A673 (cell line): Measurements from ENCODE around the gene SCN3A. TPM values are rescaled to one million over a fixed set of nuclear protein-coding genes. Genes with fewer than 3 reads are reported as not detected.

Experiments
- BruUV-seq: library from RNA; stranded (reverse); fragments of 400-500 nt; replicated peaks from 2 replicates; lab custom pipeline; 2021; lab: Mats Ljungman, UMichigan
- CTCF ChIA-PET: fragments of 300-600 bp; sonication (Branson Sonifier 250); formaldehyde crosslinking; loops from one replicate; lab custom pipeline; 2022; ENCODE audit warnings: antibody characterized with exemption; lab: Charles Lee
- POLR2A ChIA-PET: fragments of 300-600 bp; sonication (Branson Sonifier 250); formaldehyde crosslinking; loops from one replicate; lab custom pipeline; 2022; ENCODE audit warnings: antibody characterized with exemption; ENCODE audit not compliant: low non-redundant PET; lab: Charles Lee
- DNase-seq: peaks from one replicate; pipeline ENCODE4 v3.0.0-alpha.2; 2015; ENCODE audit warnings: low spot score
- H3K27ac ChIP-seq: fragments of 200-600 bp; sonication (generic); 2 replicates; pipeline ENCODE4 v1.5.1; 2016; ENCODE audit warnings: mixed run types, low read depth, mild to moderate bottlenecking, mixed read lengths, antibody characterized with exemption, low read length; ENCODE audit not compliant: poor library complexity, severe bottlenecking
- H3K27me3 ChIP-seq: fragments of 200-600 bp; sonication (generic); replicated peaks from 2 replicates; pipeline ENCODE4 v1.6.1; 2017; ENCODE audit warnings: mixed run types, low read depth, mild to moderate bottlenecking, mixed read lengths, antibody characterized with exemption, low read length; ENCODE audit not compliant: insufficient read depth, poor library complexity
- H3K36me3 ChIP-seq: fragments of 200-600 bp; sonication (generic); 2 replicates; pipeline ENCODE4 v1.6.1; 2016; ENCODE audit warnings: mixed run types, mild to moderate bottlenecking, mixed read lengths, antibody characterized with exemption, low read length; ENCODE audit not compliant: insufficient read depth, poor library complexity, severe bottlenecking
- H3K4me1 ChIP-seq: fragments of 200-600 bp; sonication (generic); 2 replicates; pipeline ENCODE4 v1.6.1; 2017; ENCODE audit warnings: mixed run types, mild to moderate bottlenecking, mixed read lengths, antibody characterized with exemption, low read length; ENCODE audit not compliant: insufficient read depth, poor library complexity, severe bottlenecking
- H3K4me3 ChIP-seq: fragments of 200-600 bp; sonication (generic); 2 replicates; pipeline ENCODE4 v1.5.1; 2016; ENCODE audit warnings: low read depth, mixed run types, mild to moderate bottlenecking, mixed read lengths, low read length; ENCODE audit not compliant: poor library complexity, severe bottlenecking
- H3K9me3 ChIP-seq: fragments of 200-600 bp; sonication (generic); 2 replicates; pipeline ENCODE4 v1.6.1; 2016; ENCODE audit warnings: mixed run types, low read depth, mild to moderate bottlenecking, mixed read lengths, antibody characterized with exemption, low read length; ENCODE audit not compliant: poor library complexity, severe bottlenecking
- CTCF ChIP-seq: fragments of 300-800, 200-600 bp; sonication (generic); conservative IDR thresholded peaks from 2 replicates; pipeline ENCODE4 v1.5.1; 2017; ENCODE audit warnings: low read depth, mild to moderate bottlenecking, antibody characterized with exemption, low read length, moderate library complexity, mixed read lengths
- EZH2 ChIP-seq: fragments of 200-600 bp; sonication (generic); IDR thresholded peaks from 2 replicates; pipeline ENCODE4 v1.6.1; 2017; ENCODE audit warnings: borderline replicate concordance, low read depth, mild to moderate bottlenecking, mixed read lengths, antibody characterized with exemption, low read length; ENCODE audit not compliant: poor library complexity, severe bottlenecking
- intact Hi-C: fragments of 100-400 bp; cut with micrococcal nuclease; formaldehyde crosslinking; loops from one replicate; pipeline ENCODE4 v1.10.0; 2022; ENCODE audit not compliant: unreplicated experiment
- total RNA-seq: library from RNA; stranded (reverse); gene quantifications from 2 replicates; pipeline ENCODE4 v1.2.3, GENCODE V29; 2021

The SCN3A gene
- total RNA-seq, 1 experiment from 2014 or later = 0.04 TPM

GRCh38 chr2:165237056-165237455 is 33.2 kb upstream of the SCN3A start:
- Histone ChIP-seq H3K9me3 (no peaks in the 10 kb centered on the region), H3K4me3 (no peak overlapping the region), H3K27me3 (no peaks in the 10 kb centered on the region), H3K36me3 (no peaks in the 10 kb centered on the region), H3K27ac (no peak overlapping the region), H3K4me1 (peaks cover 5% of the 10 kb centered on the region)
- no peak for TF ChIP-seq CTCF
- TF ChIP-seq EZH2 = no peak
- intact Hi-C loops = loop anchor here (5.0 kb wide), 2 partner anchors 70 to 460 kb away; no protein-coding TSS in a partner anchor
- no TSS peak for BruUV-seq
- ChIA-PET CTCF (no interaction called here), POLR2A (no interaction called here)
- no peak for DNase-seq

DNA sequence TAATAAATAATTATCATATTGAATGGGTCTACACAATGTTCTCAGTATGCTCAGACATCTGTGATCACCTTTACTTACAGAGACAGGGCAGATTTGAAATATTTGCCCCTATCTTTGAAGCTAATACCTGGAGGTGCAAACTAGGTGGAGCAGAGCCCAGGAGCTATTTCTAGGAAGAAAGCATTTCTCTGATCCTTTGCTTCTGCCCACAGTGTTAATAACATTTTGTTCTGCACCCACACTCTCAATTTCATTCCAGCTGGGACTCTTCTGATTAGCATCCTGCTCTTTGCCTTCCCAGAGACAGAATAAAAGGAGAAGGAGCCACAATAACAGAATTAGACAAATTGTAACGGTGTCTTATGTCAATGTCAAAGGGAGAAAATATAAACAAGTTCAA is 23.7 kb upstream of the SCN3A start:
- CTCF ChIA-PET = no interaction called here

DNA sequence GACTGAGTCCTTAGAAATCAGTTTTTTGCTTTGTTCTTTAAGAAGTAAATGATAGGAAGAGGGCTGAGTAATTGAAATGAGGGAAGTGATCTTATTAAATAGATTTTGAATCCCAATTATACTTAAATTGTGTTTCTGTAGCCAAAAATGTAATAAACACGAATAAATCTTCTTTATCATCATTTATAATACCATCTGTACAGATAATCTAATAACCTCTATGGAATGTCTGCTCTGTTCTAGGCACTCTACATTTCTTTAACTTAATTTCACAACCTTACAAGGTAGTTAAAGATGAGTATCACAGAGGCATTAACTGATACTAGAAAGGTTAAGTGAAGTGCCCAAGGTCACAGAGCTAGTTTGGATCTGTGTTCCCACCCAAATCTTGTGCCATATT is 21.1 kb upstream of the SCN3A start:
- Histone ChIP-seq H3K27me3 (no peaks in the 10 kb centered on the region), H3K36me3 (no peaks in the 10 kb centered on the region), H3K9me3 (no peaks in the 10 kb centered on the region), H3K4me3 (no peak overlapping the region), H3K4me1 (no peaks in the 10 kb centered on the region), H3K27ac (no peak overlapping the region)
- ChIA-PET POLR2A (no interaction called here), CTCF (no interaction called here)
- intact Hi-C loops = no loop called here
- BruUV-seq = no TSS peak
- TF ChIP-seq EZH2 (no peak), CTCF (no peak)
- DNase-seq = no peak

More for the DNA sequence above, 23.7 kb upstream of the SCN3A start:
- Histone ChIP-seq H3K4me1 (no peaks in the 10 kb centered on the region), H3K4me3 (no peak overlapping the region), H3K27ac (no peak overlapping the region), H3K9me3 (no peaks in the 10 kb centered on the region), H3K36me3 (no peaks in the 10 kb centered on the region), H3K27me3 (no peaks in the 10 kb centered on the region)
- BruUV-seq = no TSS peak
- POLR2A ChIA-PET = no interaction called here
- intact Hi-C loops = no loop called here
- DNase-seq = no peak
- TF ChIP-seq CTCF = no peak
- TF ChIP-seq EZH2 = no peak
